ENCODE results near the gene PSMC5.
A peak's percentile ranks its signal among the peaks of the same experiment; 100 is the strongest.
"Not testable (repeated sequence)": the region's sequence is repeated elsewhere in the genome, so short reads cannot be mapped to it uniquely, and the experiment has no call there.

Gene PSMC5

GRCh38 chr17:63827002-63827800, at the start of gene PSMC5, which contains the start of gene FTSJ3:
Gene PSMC5 (plus strand): TSS chr17:63827431. CDS start chr17:63827491, 60 bp downstream.
Gene FTSJ3 (minus strand): TSS chr17:63827663. CDS start chr17:63826902, 761 bp downstream.
- DNase-seq (ENCODE audit: low spot score): peak; percentile 93

- DNase-seq (ENCODE audit: low spot score): no peak
Measured at GRCh38 chr17:63780507-63780906, 46.7 kb upstream of the PSMC5 start.

GRCh38 chr17:63780928-63781327, 46.3 kb upstream of the PSMC5 start:
- no peak for DNase-seq (ENCODE audit: low spot score)

GRCh38 chr17:63783522-63783921, 43.7 kb upstream of the PSMC5 start:
- no peak for DNase-seq (ENCODE audit: low spot score)

- DNase-seq (ENCODE audit: low spot score): no peak
Measured at GRCh38 chr17:63785556-63785955, 41.7 kb upstream of the PSMC5 start.

GRCh38 chr17:63786117-63786516, 41.1 kb upstream of the PSMC5 start:
- no peak for DNase-seq (ENCODE audit: low spot score)

GRCh38 chr17:63786971-63787711, 40.1 kb upstream of the PSMC5 start:
- DNase-seq (ENCODE audit: low spot score): no peak

- no peak for DNase-seq (ENCODE audit: low spot score)
Measured at GRCh38 chr17:63790057-63790456, 37.2 kb upstream of the PSMC5 start.

GRCh38 chr17:63792055-63792729, 35.0 kb upstream of the PSMC5 start:
- no peak for DNase-seq (ENCODE audit: low spot score)

- not testable (repeated sequence) for DNase-seq (ENCODE audit: low spot score)
Measured at GRCh38 chr17:63796375-63796774, 30.9 kb upstream of the PSMC5 start.

GRCh38 chr17:63798572-63799106, 28.6 kb upstream of the PSMC5 start:
- no peak for DNase-seq (ENCODE audit: low spot score)

GRCh38 chr17:63800783-63801182, 26.4 kb upstream of the PSMC5 start:
- no peak for DNase-seq (ENCODE audit: low spot score)

- DNase-seq (ENCODE audit: low spot score): no peak
Measured at GRCh38 chr17:63804328-63804727, 22.9 kb upstream of the PSMC5 start.

- no peak for DNase-seq (ENCODE audit: low spot score)
Measured at GRCh38 chr17:63805591-63805990, 21.6 kb upstream of the PSMC5 start.

- no peak for DNase-seq (ENCODE audit: low spot score)
Measured at GRCh38 chr17:63809970-63810369, 17.3 kb upstream of the PSMC5 start.

GRCh38 chr17:63816123-63816522, 11.1 kb upstream of the PSMC5 start:
- DNase-seq (ENCODE audit: low spot score): no peak

GRCh38 chr17:63816669-63817068, 10.6 kb upstream of the PSMC5 start:
- no peak for DNase-seq (ENCODE audit: low spot score)

- no peak for DNase-seq (ENCODE audit: low spot score)
Measured at GRCh38 chr17:63817736-63818385, 9.4 kb upstream of the PSMC5 start.

- no peak for DNase-seq (ENCODE audit: low spot score)
Measured at GRCh38 chr17:63819131-63819530, 8.1 kb upstream of the PSMC5 start.

- DNase-seq (ENCODE audit: low spot score): no peak
Measured at GRCh38 chr17:63819585-63820537, 7.4 kb upstream of the PSMC5 start.
